ENCODE measurements around the gene SLC6A11.

The SLC6A11 gene

DNA sequence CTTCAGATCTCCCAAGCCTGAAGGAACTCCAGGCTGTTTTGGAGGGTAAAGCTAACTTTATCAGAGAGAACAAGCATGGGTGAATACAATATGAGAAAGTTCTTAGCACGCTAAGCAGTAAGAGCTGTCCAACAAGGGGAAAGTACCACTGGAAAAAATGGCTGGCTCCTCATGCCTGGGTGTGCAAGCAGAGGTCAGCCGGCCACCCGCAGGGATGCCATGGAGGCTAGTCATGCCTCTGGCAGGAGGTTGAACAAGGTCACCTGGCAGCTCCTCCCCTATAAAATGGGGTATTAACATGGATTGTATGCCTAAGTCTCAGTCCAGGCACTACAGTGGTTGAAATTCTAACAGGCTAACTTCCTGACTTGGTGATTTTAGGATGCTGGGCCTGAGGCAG, 101.1 kb downstream of the SLC6A11 start:
- Mint-ChIP-seq H3K9me3 (no peaks in the 10 kb centered on the region), H3K4me3 (no peak overlapping the region), H3K27ac (ENCODE audit: low read depth) (no peak overlapping the region), H3K27me3 (peaks cover 46% of the 10 kb centered on the region), H3K36me3 (ENCODE audit: insufficient read depth) (no peaks in the 10 kb centered on the region), H3K4me1 (no peaks in the 10 kb centered on the region)
- ATAC-seq (replicated peaks; ENCODE audit: extremely low read depth, poor library complexity, severe bottlenecking) = no peak
- DNase-seq (ENCODE audit: low spot score in 2 of 2) = no peak

DNA sequence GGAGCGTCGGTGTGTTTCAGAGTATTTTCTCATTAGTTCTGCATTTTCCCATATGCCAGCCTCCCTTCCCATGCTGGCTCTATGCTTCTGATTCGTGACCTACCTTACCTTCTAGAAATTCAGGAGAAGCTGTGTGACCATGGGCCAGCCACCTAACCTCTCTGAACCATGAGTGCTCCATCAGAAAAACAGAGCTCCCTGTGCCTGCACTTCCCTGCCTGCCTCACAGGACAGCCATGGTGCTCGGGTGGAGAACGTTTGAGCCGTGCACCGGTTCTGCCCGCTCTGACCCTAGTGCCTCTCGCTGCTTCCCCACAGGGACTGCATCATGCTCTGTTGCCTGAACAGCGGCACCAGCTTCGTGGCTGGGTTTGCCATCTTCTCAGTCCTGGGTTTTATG, 102.0 kb downstream of the SLC6A11 start:
- no peak for DNase-seq (ENCODE audit: low spot score in 2 of 2)
- Mint-ChIP-seq H3K9me3 (no peaks in the 10 kb centered on the region), H3K4me1 (no peaks in the 10 kb centered on the region), H3K27me3 (peaks cover 40% of the 10 kb centered on the region), H3K27ac (ENCODE audit: low read depth) (no peak overlapping the region), H3K4me3 (no peak overlapping the region), H3K36me3 (ENCODE audit: insufficient read depth) (no peaks in the 10 kb centered on the region)
- no peak for ATAC-seq (replicated peaks; ENCODE audit: extremely low read depth, poor library complexity, severe bottlenecking)

DNA sequence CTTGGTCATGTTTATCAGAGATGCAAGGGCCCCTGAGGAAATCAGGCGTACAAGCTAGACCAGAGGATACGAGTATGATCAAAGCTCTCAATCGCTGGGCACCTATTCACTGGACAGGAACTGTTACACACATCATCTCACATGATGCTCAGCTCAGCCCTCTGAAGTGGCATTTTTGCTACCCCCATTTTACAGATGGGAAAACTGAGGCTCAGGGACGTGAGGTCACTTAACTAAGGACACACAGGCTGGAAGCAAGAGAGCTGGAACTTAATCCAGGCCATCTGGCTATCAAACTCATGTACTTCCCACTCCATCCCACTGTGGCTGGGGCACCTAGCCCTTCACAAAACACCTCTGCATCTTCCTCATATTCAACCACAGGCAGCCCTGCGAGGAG, 103.6 kb downstream of the SLC6A11 start:
- DNase-seq (ENCODE audit: low spot score in 2 of 2) (no peak), ATAC-seq (replicated peaks; ENCODE audit: extremely low read depth, poor library complexity, severe bottlenecking) (no peak)
- no peak overlapping the region for H3K27ac Mint-ChIP-seq (ENCODE audit: low read depth)
- no peaks in the 10 kb centered on the region for H3K9me3 Mint-ChIP-seq
- H3K27me3 Mint-ChIP-seq = peaks cover 44% of the 10 kb centered on the region
- H3K4me3 Mint-ChIP-seq = no peak overlapping the region
- no peaks in the 10 kb centered on the region for H3K36me3 Mint-ChIP-seq (ENCODE audit: insufficient read depth)
- H3K4me1 Mint-ChIP-seq = no peaks in the 10 kb centered on the region

DNA sequence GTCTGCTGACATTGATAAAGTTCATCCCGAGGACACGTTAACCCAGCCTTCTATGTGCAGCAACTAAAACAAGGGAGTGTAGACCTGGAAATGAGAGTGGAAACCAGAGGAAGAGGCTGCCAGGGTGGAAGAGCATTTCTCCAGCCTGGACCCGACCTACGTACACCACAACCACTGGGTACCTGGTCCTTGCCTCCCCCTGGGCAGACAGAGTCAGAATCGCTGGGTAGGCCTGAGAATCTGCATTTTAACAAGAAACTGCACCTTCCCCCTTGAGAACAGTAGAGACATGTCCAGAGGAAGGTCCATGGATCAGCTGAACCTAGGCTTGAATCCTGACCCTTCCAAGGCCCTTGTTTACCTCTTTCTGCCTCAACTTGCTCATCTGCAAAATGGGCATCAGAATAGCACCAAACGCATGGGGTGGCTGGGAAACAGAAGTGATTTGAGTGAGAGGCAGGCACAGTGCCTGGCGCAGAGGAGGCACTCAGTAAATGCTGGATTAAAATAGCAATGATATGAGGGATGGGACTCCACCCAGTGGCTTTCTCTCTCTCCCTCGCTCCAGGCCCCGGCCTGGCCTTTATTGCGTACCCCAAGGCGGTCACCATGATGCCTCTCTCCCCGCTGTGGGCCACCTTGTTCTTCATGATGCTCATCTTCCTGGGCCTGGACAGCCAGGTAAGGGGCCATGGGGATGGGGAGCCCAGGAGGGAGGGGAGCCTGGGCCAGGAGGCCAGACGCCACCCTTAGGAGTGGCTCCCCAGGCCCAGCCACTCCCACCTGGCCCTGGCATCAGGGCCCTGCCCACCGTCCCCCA, 109.6 kb downstream of the SLC6A11 start:
- H3K27me3 Mint-ChIP-seq = peaks cover 45% of the 10 kb centered on the region
- H3K36me3 Mint-ChIP-seq (ENCODE audit: insufficient read depth) = no peaks in the 10 kb centered on the region
- no peak overlapping the region for H3K4me3 Mint-ChIP-seq
- DNase-seq (ENCODE audit: low spot score in 2 of 2) = no peak
- H3K27ac Mint-ChIP-seq (ENCODE audit: low read depth) = no peak overlapping the region
- H3K9me3 Mint-ChIP-seq = no peaks in the 10 kb centered on the region
- ATAC-seq (replicated peaks; ENCODE audit: extremely low read depth, poor library complexity, severe bottlenecking) = no peak
- no peaks in the 10 kb centered on the region for H3K4me1 Mint-ChIP-seq

GRCh38 chr3:10926256-10926810, 110.3 kb downstream of the SLC6A11 start:
- H3K36me3 Mint-ChIP-seq (ENCODE audit: insufficient read depth) = no peaks in the 10 kb centered on the region
- H3K4me3 Mint-ChIP-seq = no peak overlapping the region
- peaks cover 38% of the 10 kb centered on the region for H3K27me3 Mint-ChIP-seq
- no peaks in the 10 kb centered on the region for H3K9me3 Mint-ChIP-seq
- no peaks in the 10 kb centered on the region for H3K4me1 Mint-ChIP-seq
- H3K27ac Mint-ChIP-seq (ENCODE audit: low read depth) = no peak overlapping the region
- no peak for ATAC-seq (replicated peaks; ENCODE audit: extremely low read depth, poor library complexity, severe bottlenecking)
- no peak for DNase-seq (ENCODE audit: low spot score in 2 of 2)

GRCh38 chr3:10926811-10927521, 110.9 kb downstream of the SLC6A11 start:
- H3K9me3 Mint-ChIP-seq = no peaks in the 10 kb centered on the region
- H3K4me3 Mint-ChIP-seq = no peak overlapping the region
- no peaks in the 10 kb centered on the region for H3K4me1 Mint-ChIP-seq
- H3K36me3 Mint-ChIP-seq (ENCODE audit: insufficient read depth) = no peaks in the 10 kb centered on the region
- peaks cover 32% of the 10 kb centered on the region for H3K27me3 Mint-ChIP-seq
- no peak for ATAC-seq (replicated peaks; ENCODE audit: extremely low read depth, poor library complexity, severe bottlenecking)
- no peak for DNase-seq (ENCODE audit: low spot score in 2 of 2)
- no peak overlapping the region for H3K27ac Mint-ChIP-seq (ENCODE audit: low read depth)

DNA sequence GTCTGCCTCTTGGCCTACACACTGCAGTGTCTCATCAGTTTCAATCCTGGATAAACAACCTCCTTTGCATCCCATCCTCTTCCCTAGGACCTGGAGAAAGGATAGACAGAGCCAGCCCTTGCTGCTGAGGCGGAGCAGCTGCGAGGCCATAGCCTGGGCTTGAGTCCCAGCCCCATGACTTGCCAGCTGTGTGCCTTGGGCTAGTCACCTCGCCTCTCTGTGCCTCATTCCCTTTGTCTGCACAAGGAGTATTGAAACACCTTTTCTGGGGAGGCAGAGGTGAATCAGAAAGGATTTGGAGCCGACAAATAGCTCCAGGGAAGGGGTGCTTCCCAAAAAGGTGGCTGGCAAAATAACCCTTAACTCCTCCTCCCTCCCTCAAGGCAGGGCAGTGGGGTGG, 111.5 kb downstream of the SLC6A11 start:
- no peaks in the 10 kb centered on the region for H3K9me3 Mint-ChIP-seq
- no peak overlapping the region for H3K27ac Mint-ChIP-seq (ENCODE audit: low read depth)
- no peaks in the 10 kb centered on the region for H3K4me1 Mint-ChIP-seq
- DNase-seq (ENCODE audit: low spot score in 2 of 2) (no peak), ATAC-seq (replicated peaks; ENCODE audit: extremely low read depth, poor library complexity, severe bottlenecking) (no peak)
- peaks cover 27% of the 10 kb centered on the region for H3K27me3 Mint-ChIP-seq
- no peaks in the 10 kb centered on the region for H3K36me3 Mint-ChIP-seq (ENCODE audit: insufficient read depth)
- no peak overlapping the region for H3K4me3 Mint-ChIP-seq

GRCh38 chr3:10928407-10928960, 112.5 kb downstream of the SLC6A11 start:
- no peaks in the 10 kb centered on the region for H3K36me3 Mint-ChIP-seq (ENCODE audit: insufficient read depth)
- H3K9me3 Mint-ChIP-seq = no peaks in the 10 kb centered on the region
- H3K4me3 Mint-ChIP-seq = no peak overlapping the region
- no peak overlapping the region for H3K27ac Mint-ChIP-seq (ENCODE audit: low read depth)
- DNase-seq (ENCODE audit: low spot score in 2 of 2) = no peak
- no peak for ATAC-seq (replicated peaks; ENCODE audit: extremely low read depth, poor library complexity, severe bottlenecking)
- no peaks in the 10 kb centered on the region for H3K4me1 Mint-ChIP-seq
- H3K27me3 Mint-ChIP-seq = peaks cover 27% of the 10 kb centered on the region

DNA sequence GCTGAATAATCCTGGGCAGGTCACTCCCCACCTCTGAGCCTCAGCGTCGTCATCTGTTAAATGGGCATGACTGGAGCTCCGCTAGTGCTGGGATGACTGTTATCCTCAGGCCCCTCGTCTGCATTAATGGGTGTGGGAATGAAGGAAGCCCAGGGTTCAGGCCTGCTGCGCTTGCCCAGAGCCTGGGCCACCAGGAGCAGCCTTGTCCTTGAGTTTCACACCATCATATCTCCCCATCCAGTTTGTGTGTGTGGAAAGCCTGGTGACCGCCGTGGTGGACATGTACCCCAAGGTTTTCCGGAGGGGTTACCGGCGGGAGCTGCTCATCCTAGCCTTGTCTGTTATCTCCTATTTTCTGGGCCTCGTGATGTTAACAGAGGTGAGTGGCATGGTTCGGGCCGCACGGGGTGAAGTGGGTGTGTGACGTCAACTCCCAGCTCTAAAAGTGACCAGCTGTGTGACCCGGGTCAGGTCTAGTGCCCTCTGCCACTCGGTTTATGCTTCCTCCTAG, 113.0 kb downstream of the SLC6A11 start:
- Mint-ChIP-seq H3K36me3 (ENCODE audit: insufficient read depth) (no peaks in the 10 kb centered on the region), H3K4me1 (no peaks in the 10 kb centered on the region), H3K4me3 (no peak overlapping the region), H3K9me3 (no peaks in the 10 kb centered on the region), H3K27me3 (peaks cover 27% of the 10 kb centered on the region), H3K27ac (ENCODE audit: low read depth) (no peak overlapping the region)
- ATAC-seq (replicated peaks; ENCODE audit: extremely low read depth, poor library complexity, severe bottlenecking) = no peak
- DNase-seq (ENCODE audit: low spot score in 2 of 2) = no peak

GRCh38 chr3:10929978-10930665, 114.1 kb downstream of the SLC6A11 start:
- ATAC-seq (replicated peaks; ENCODE audit: extremely low read depth, poor library complexity, severe bottlenecking) (no peak), DNase-seq (ENCODE audit: low spot score in 2 of 2) (no peak)
- H3K4me1 Mint-ChIP-seq = no peaks in the 10 kb centered on the region
- H3K4me3 Mint-ChIP-seq = no peak overlapping the region
- H3K9me3 Mint-ChIP-seq = no peaks in the 10 kb centered on the region
- peaks cover 19% of the 10 kb centered on the region for H3K27me3 Mint-ChIP-seq
- H3K27ac Mint-ChIP-seq (ENCODE audit: low read depth) = no peak overlapping the region
- H3K36me3 Mint-ChIP-seq (ENCODE audit: insufficient read depth) = no peaks in the 10 kb centered on the region

- peaks cover 17% of the 10 kb centered on the region for H3K27me3 Mint-ChIP-seq
- ATAC-seq (replicated peaks; ENCODE audit: extremely low read depth, poor library complexity, severe bottlenecking) (no peak), DNase-seq (ENCODE audit: low spot score in 2 of 2) (no peak)
- no peaks in the 10 kb centered on the region for H3K36me3 Mint-ChIP-seq (ENCODE audit: insufficient read depth)
- H3K4me1 Mint-ChIP-seq = no peaks in the 10 kb centered on the region
- H3K27ac Mint-ChIP-seq (ENCODE audit: low read depth) = no peak overlapping the region
- H3K9me3 Mint-ChIP-seq = no peaks in the 10 kb centered on the region
- no peak overlapping the region for H3K4me3 Mint-ChIP-seq
These were observed 114.6 kb downstream of the SLC6A11 start for GRCh38 chr3:10930666-10931040.

GRCh38 chr3:10932596-10932995, 116.6 kb downstream of the SLC6A11 start:
- DNase-seq (ENCODE audit: low spot score in 2 of 2) (no peak), ATAC-seq (replicated peaks; ENCODE audit: extremely low read depth, poor library complexity, severe bottlenecking) (no peak)
- Mint-ChIP-seq H3K27ac (ENCODE audit: low read depth) (no peak overlapping the region), H3K36me3 (ENCODE audit: insufficient read depth) (no peaks in the 10 kb centered on the region), H3K4me1 (no peaks in the 10 kb centered on the region), H3K27me3 (peaks cover 3% of the 10 kb centered on the region), H3K4me3 (no peak overlapping the region), H3K9me3 (no peaks in the 10 kb centered on the region)
